Neuronal stem cell (in vitro differentiated cells): ENCODE measurements around the gene IL17D.

ENCODE experiments used
- DNase-seq: peaks from one replicate; pipeline ENCODE4 v3.0.0-alpha.2; 2013; ENCODE audit warnings: low spot score
- H2AFZ ChIP-seq: one replicate; pipeline ENCODE4 v1.6.1; 2013; ENCODE audit warnings: mild to moderate bottlenecking, low read length, inconsistent platforms
- H2AK5ac ChIP-seq: 2 replicates; pipeline ENCODE4 v1.6.1; 2013; ENCODE audit warnings: low read depth, mild to moderate bottlenecking, inconsistent platforms, low read length, moderate library complexity, mixed read lengths
- H2BK120ac ChIP-seq: 2 replicates; pipeline ENCODE4 v1.6.1; 2013; ENCODE audit warnings: low read depth, mild to moderate bottlenecking, inconsistent platforms, low read length, moderate library complexity, mixed read lengths
- H2BK12ac ChIP-seq: one replicate; pipeline ENCODE4 v1.6.1; 2013; ENCODE audit warnings: low read length, inconsistent platforms
- H2BK15ac ChIP-seq: 2 replicates; pipeline ENCODE4 v1.6.1; 2013; ENCODE audit warnings: mild to moderate bottlenecking, low read length, inconsistent platforms, mixed read lengths
- H2BK5ac ChIP-seq: one replicate; pipeline ENCODE4 v1.6.1; 2013; ENCODE audit warnings: inconsistent platforms, mild to moderate bottlenecking, low read length, moderate library complexity
- H3K14ac ChIP-seq: one replicate; pipeline ENCODE4 v1.6.1; 2013; ENCODE audit warnings: low read length, inconsistent platforms
- H3K18ac ChIP-seq: 2 replicates; pipeline ENCODE4 v1.6.1; 2013; ENCODE audit warnings: low read length, inconsistent platforms
- H3K23ac ChIP-seq: 2 replicates; pipeline ENCODE4 v1.6.1; 2013; ENCODE audit warnings: low read depth, mild to moderate bottlenecking, mixed read lengths, low read length, inconsistent platforms; ENCODE audit not compliant: poor library complexity
- H3K27ac ChIP-seq: replicated peaks from 3 replicates; pipeline ENCODE4 v1.5.1; 2013; ENCODE audit warnings: low read length, inconsistent platforms
- H3K27me3 ChIP-seq, 3 experiments: 2 replicates each; pipeline ENCODE4 v1.6.1; 2013; ENCODE audit warnings: low read length in 3 of 3, mild to moderate bottlenecking in 2 of 3, inconsistent platforms in 1 of 3, low read depth in 1 of 3, mixed read lengths in 1 of 3, moderate library complexity in 1 of 3; ENCODE audit not compliant: control insufficient read depth in 3 of 3, insufficient read depth in 3 of 3
- H3K36me3 ChIP-seq, 2 donors: replicated peaks in 1 of 2; 2 replicates each; pipeline ENCODE4 v1.6.1; 2013; ENCODE audit warnings: low read length in 2 of 2; ENCODE audit not compliant: control insufficient read depth in 2 of 2, insufficient read depth in 2 of 2
- H3K4ac ChIP-seq: 2 replicates; pipeline ENCODE4 v1.6.1; 2013; ENCODE audit warnings: inconsistent platforms, mild to moderate bottlenecking, low read length, moderate library complexity
- H3K4me1 ChIP-seq, 2 donors: 1 replicate in 1 of 2; 2 replicates in 1 of 2; pipeline ENCODE4 v1.6.1; 2013; ENCODE audit warnings: low read length in 2 of 2, low read depth in 1 of 2; ENCODE audit not compliant: control insufficient read depth in 2 of 2, insufficient read depth in 1 of 2
- H3K4me2 ChIP-seq: one replicate; pipeline ENCODE4 v1.6.1; 2013; ENCODE audit warnings: mild to moderate bottlenecking, low read length, inconsistent platforms; ENCODE audit not compliant: insufficient read depth, poor library complexity, severe bottlenecking
- H3K4me3 ChIP-seq, 2 donors: 2 replicates each; pipeline ENCODE4 v1.5.1; 2013; ENCODE audit warnings: low read length in 2 of 2, mild to moderate bottlenecking in 2 of 2, inconsistent platforms in 1 of 2, moderate library complexity in 1 of 2
- H3K79me1 ChIP-seq: one replicate; pipeline ENCODE4 v1.6.1; 2013; ENCODE audit warnings: low read depth, mild to moderate bottlenecking, inconsistent platforms, low read length, moderate library complexity
- H3K9ac ChIP-seq: one replicate; pipeline ENCODE4 v1.6.1; 2013; ENCODE audit warnings: mild to moderate bottlenecking, low read depth, low read length, inconsistent platforms; ENCODE audit not compliant: poor library complexity
- H3K9me3 ChIP-seq, 2 donors: replicated peaks in 1 of 2; 2 replicates each; pipeline versions ENCODE3 to v1.6.1; 2013; ENCODE audit warnings: low read length in 2 of 2, mild to moderate bottlenecking in 2 of 2, inconsistent platforms in 1 of 2, low read depth in 1 of 2, mixed read lengths in 1 of 2, moderate library complexity in 1 of 2; ENCODE audit not compliant: control insufficient read depth in 2 of 2, insufficient read depth in 1 of 2
- H4K8ac ChIP-seq: one replicate; pipeline ENCODE4 v1.6.1; 2013; ENCODE audit warnings: low read depth, mild to moderate bottlenecking, inconsistent platforms, low read length, moderate library complexity
- H4K91ac ChIP-seq: one replicate; pipeline ENCODE4 v1.6.1; 2013; ENCODE audit warnings: low read length, low read depth, mild to moderate bottlenecking, inconsistent platforms; ENCODE audit not compliant: poor library complexity
- WGBS, 2 donors: extraction: QIAGEN DNeasy Blood & Tissue Kit; methylation state at CpG; one replicate each; pipeline ENCODE4 v1.1.7; 2013; ENCODE audit warnings: missing lambda C conversion rate in 2 of 2, mixed read lengths in 1 of 2; ENCODE audit not compliant: insufficient read length in 2 of 2, insufficient replicate concordance in 1 of 2; ENCODE audit errors: extremely low coverage in 2 of 2; 5-methylcytosine and 5-hydroxymethylcytosine counted together

Gene IL17D

GRCh38 chr13:20713751-20714150 lies 10.3 kb downstream of the IL17D start:
- H3K9ac ChIP-seq = no peak overlapping the region
- no CpG with 5 or more reads among the region's 11 CpGs for WGBS, 2 donors
- no peaks in the 10 kb centered on the region for H3K9me3 ChIP-seq
- peak overlapping the region; percentile 1 for H3K18ac ChIP-seq
- no peak overlapping the region for H3K4me2 ChIP-seq
- no peak overlapping the region for H4K8ac ChIP-seq
- H2BK12ac ChIP-seq = no peak overlapping the region
- DNase-seq = no peak
- H3K14ac ChIP-seq = no peak overlapping the region
- no peak overlapping the region for H2BK120ac ChIP-seq
- H3K79me1 ChIP-seq = no peaks in the 10 kb centered on the region
- H3K4me3 ChIP-seq = no peak overlapping the region
- H2AFZ ChIP-seq = no peak overlapping the region
- no peak overlapping the region for H4K91ac ChIP-seq
- peaks cover 5 to 22% of the 10 kb centered on the region in 2 donors for H3K4me1 ChIP-seq
- no peak overlapping the region for H3K4ac ChIP-seq
- no peak overlapping the region for H3K27ac ChIP-seq
- H2AK5ac ChIP-seq = no peak overlapping the region
- H2BK15ac ChIP-seq = no peak overlapping the region
- H3K23ac ChIP-seq = no peak overlapping the region
- no peaks in the 10 kb centered on the region for H3K36me3 ChIP-seq
- H3K27me3 ChIP-seq = no peaks in the 10 kb centered on the region
- no peak overlapping the region for H2BK5ac ChIP-seq

- Histone ChIP-seq H2BK120ac (no peak overlapping the region), H2BK5ac (no peak overlapping the region), H2BK15ac (no peak overlapping the region), H3K27me3 (peaks cover 0 to 3% (median 0%) of the 10 kb centered on the region in 3 experiments), H2BK12ac (no peak overlapping the region), H2AFZ (no peak overlapping the region), H3K4me3 (no peak overlapping the region), H2AK5ac (peak overlapping the region; percentile 67), H3K27ac (no peak overlapping the region), H3K9ac (no peak overlapping the region), H3K4ac (no peak overlapping the region), H3K4me1 (peaks cover 5 to 22% of the 10 kb centered on the region in 2 donors), H3K4me2 (no peak overlapping the region), H3K9me3 (no peaks in the 10 kb centered on the region), H3K36me3 (peaks cover 0 to 1% of the 10 kb centered on the region in 2 donors), H3K23ac (no peak overlapping the region), H4K91ac (no peak overlapping the region), H3K14ac (no peak overlapping the region), H4K8ac (no peak overlapping the region), H3K79me1 (no peaks in the 10 kb centered on the region), H3K18ac (no peak overlapping the region)
- DNase-seq = no peak
- no CpG with 5 or more reads among the region's 8 CpGs for WGBS, 2 donors
Measured at GRCh38 chr13:20714161-20714560, 10.7 kb downstream of the IL17D start.

- Histone ChIP-seq H3K9ac (no peak overlapping the region), H3K27ac (no peak overlapping the region)
- WGBS, 2 donors = no CpG with 5 or more reads among the region's 9 CpGs
Measured at GRCh38 chr13:20714563-20715329, 11.2 kb downstream of the IL17D start.

GRCh38 chr13:20715330-20715712 lies 11.8 kb downstream of the IL17D start:
- Histone ChIP-seq H3K79me1 (no peaks in the 10 kb centered on the region), H2BK5ac (no peak overlapping the region), H3K4me1 (peaks cover 5 to 22% of the 10 kb centered on the region in 2 donors), H3K27ac (no peak overlapping the region), H3K9me3 (no peaks in the 10 kb centered on the region), H3K4ac (no peak overlapping the region), H3K23ac (no peak overlapping the region), H2BK12ac (no peak overlapping the region), H2AFZ (no peak overlapping the region), H3K18ac (no peak overlapping the region), H2BK15ac (no peak overlapping the region), H2AK5ac (no peak overlapping the region), H4K8ac (no peak overlapping the region), H3K14ac (no peak overlapping the region), H3K4me2 (no peak overlapping the region), H3K9ac (no peak overlapping the region), H3K36me3 (peaks cover 0 to 1% of the 10 kb centered on the region in 2 donors), H3K27me3 (peaks cover 0 to 4% (median 0%) of the 10 kb centered on the region in 3 experiments), H4K91ac (no peak overlapping the region), H3K4me3 (no peak overlapping the region), H2BK120ac (no peak overlapping the region)
- DNase-seq = no peak
- no CpG with 5 or more reads among the region's 6 CpGs for WGBS, 2 donors

More at GRCh38 chr13:20714563-20715329, 11.2 kb downstream of the IL17D start:
- Histone ChIP-seq H2AFZ (no peak overlapping the region), H3K4me2 (no peak overlapping the region), H3K14ac (no peak overlapping the region), H3K9me3 (no peaks in the 10 kb centered on the region), H4K91ac (no peak overlapping the region), H3K79me1 (no peaks in the 10 kb centered on the region), H3K18ac (peak overlapping the region; percentile 66), H2BK120ac (no peak overlapping the region), H2BK5ac (no peak overlapping the region), H3K4me1 (peaks cover 5 to 22% of the 10 kb centered on the region in 2 donors), H2BK12ac (no peak overlapping the region), H4K8ac (no peak overlapping the region), H3K23ac (no peak overlapping the region), H2AK5ac (peak overlapping the region; percentile 67), H2BK15ac (no peak overlapping the region), H3K36me3 (peaks cover 0 to 1% of the 10 kb centered on the region in 2 donors), H3K4ac (no peak overlapping the region), H3K27me3 (peaks cover 0 to 4% (median 0%) of the 10 kb centered on the region in 3 experiments), H3K4me3 (no peak overlapping the region)
- DNase-seq = no peak
